Nephron (organoid): ENCODE data around the gene OR6Y1.

Experiments used
- H3K27ac Mint-ChIP-seq, 3 experiments: 2 replicates each; pipeline ENCODE4 v1.8.0; 2020; ENCODE audit warnings: mixed read lengths in 3 of 3, mild to moderate bottlenecking in 2 of 3, moderate library complexity in 1 of 3
- H3K27me3 Mint-ChIP-seq: 2 replicates; pipeline ENCODE4 v1.8.0; 2021; ENCODE audit warnings: low read depth, mild to moderate bottlenecking, moderate library complexity, mixed read lengths
- H3K36me3 Mint-ChIP-seq: 2 replicates; pipeline ENCODE4 v1.8.0; 2020; ENCODE audit warnings: low read depth, mixed read lengths
- H3K4me1 Mint-ChIP-seq: 2 replicates; pipeline ENCODE4 v1.8.0; 2020; ENCODE audit warnings: mixed read lengths
- H3K4me3 Mint-ChIP-seq, 3 experiments: 2 replicates each; pipeline ENCODE4 v1.8.0; 2020; ENCODE audit warnings: mild to moderate bottlenecking in 3 of 3, mixed read lengths in 3 of 3, moderate library complexity in 2 of 3
- H3K9me3 Mint-ChIP-seq: 2 replicates; pipeline ENCODE4 v1.8.0; 2020; ENCODE audit warnings: mixed read lengths
- CTCF ChIP-seq, 3 experiments: fragments of 200-600 bp; sonication (generic); IDR thresholded peaks; one replicate each; pipeline ENCODE4 v1.5.0; 2021; ENCODE audit warnings: antibody characterized with exemption in 3 of 3; ENCODE audit not compliant: unreplicated experiment in 3 of 3

OR6Y1 gene

DNA sequence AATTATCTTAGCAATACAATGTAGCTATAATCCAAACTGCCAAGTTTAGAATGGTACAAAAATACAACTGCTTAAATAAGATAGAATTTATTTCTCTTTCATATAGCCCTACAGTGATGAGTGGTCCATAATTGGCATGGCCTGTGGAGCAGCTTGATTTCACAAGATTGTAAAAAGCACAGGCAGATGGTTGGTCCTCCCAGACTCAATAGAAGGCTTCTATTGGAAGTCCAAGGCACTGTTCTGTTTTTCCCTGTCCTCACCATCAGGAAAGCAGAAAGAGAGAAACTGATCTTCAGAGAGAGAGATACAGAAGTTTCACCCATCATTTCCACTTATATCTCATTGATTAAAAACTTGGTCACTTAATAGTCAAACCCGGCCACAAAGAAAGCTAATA is 18.0 kb upstream of the OR6Y1 start:
- Mint-ChIP-seq H3K36me3 (no peaks in the 10 kb centered on the region), H3K9me3 (no peaks in the 10 kb centered on the region)

DNA sequence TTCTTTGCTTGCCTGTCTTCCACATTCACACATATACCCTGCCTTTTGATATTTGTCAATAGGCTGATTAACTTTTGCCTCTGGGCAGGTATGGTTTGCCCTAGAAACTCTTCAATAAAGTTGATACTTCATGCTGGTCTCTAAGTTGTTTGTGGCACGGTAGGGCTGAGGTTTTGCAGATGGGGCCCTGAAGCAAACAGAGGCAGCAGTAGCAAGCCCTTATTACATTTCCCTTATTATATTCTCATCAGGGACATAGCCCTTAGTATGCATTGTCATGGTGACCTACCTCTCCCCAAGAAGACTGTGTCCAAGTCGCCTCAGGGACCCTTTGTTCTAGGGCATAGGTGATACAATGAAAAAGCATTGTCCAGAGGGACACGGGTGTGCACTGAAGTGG is 16.3 kb upstream of the OR6Y1 start, which contains the start of gene OR6P1:
TSS of gene OR6P1 (minus strand) at position 101 of the 400 bp plus-strand sequence. CDS start 6,976 bp downstream, outside the sequence.
- no peak for TF ChIP-seq CTCF (IDR thresholded peaks at IDR 0.05; ENCODE audit: unreplicated experiment in 3 of 3)
- Mint-ChIP-seq H3K4me3 (no peak within 1 kb of the TSS), H3K36me3 (no peaks in the 10 kb centered on the region), H3K9me3 (no peaks in the 10 kb centered on the region), H3K4me1 (no peaks in the 10 kb centered on the region), H3K27ac (no peak within 1 kb of the TSS), H3K27me3 (no peaks in the 10 kb centered on the region)

More for the DNA sequence above, 18.0 kb upstream of the OR6Y1 start:
- Mint-ChIP-seq H3K4me1 (no peaks in the 10 kb centered on the region), H3K4me3 (no peak overlapping the region), H3K27ac (no peak overlapping the region), H3K27me3 (no peaks in the 10 kb centered on the region)
- no peak for TF ChIP-seq CTCF (IDR thresholded peaks at IDR 0.05; ENCODE audit: unreplicated experiment in 3 of 3)

DNA sequence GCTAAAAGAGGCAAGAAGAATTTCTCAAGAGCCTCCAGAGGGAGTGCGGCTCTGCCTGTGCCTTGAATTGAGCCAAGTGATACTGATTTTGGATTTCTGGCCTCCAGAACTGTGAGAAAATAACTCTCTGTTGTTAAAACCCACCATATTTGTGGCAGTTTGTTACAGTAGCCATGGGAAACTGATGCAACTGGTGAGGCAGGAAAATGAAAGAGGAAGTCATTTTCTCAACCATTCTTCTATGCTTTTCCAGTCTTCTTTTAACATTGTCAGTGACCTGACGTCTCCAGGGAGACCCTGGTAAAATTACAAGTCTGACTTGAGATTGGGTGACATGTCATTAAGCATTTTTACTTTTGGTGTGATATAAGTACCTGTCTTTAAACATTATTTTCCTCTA is 10.4 kb upstream of the OR6Y1 start:
- Mint-ChIP-seq H3K27me3 (no peaks in the 10 kb centered on the region), H3K4me1 (no peaks in the 10 kb centered on the region), H3K36me3 (no peaks in the 10 kb centered on the region), H3K9me3 (no peaks in the 10 kb centered on the region), H3K27ac (no peak overlapping the region), H3K4me3 (no peak overlapping the region)
- TF ChIP-seq CTCF (IDR thresholded peaks at IDR 0.05; ENCODE audit: unreplicated experiment in 3 of 3) = no peak

DNA sequence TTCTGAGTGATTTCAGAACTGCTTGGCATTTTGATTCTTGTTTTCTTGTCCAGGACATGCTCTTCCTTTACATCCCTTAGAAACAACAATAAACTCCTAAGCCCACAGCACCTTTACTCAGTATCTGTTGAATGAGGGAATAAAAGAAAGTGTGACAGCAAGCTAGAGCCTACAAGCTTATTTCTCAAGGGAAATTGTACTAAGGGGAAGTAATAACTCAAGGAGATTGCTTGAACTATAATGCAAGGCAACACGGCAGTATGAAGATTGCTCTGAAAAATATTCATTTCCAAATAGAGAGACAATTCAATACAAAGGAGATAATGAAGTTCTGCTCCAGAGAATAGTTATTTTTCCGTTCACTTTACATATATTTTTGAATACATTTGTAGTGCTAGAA is 9.6 kb upstream of the OR6Y1 start:
- no peaks in the 10 kb centered on the region for H3K27me3 Mint-ChIP-seq

GRCh38 chr1:158559696-158560095 is 5.5 kb upstream of the OR6Y1 start:
- Mint-ChIP-seq H3K9me3 (no peaks in the 10 kb centered on the region), H3K4me3 (no peak overlapping the region), H3K4me1 (no peaks in the 10 kb centered on the region), H3K36me3 (no peaks in the 10 kb centered on the region), H3K27ac (no peak overlapping the region), H3K27me3 (no peaks in the 10 kb centered on the region)
- TF ChIP-seq CTCF (IDR thresholded peaks at IDR 0.05; ENCODE audit: unreplicated experiment in 3 of 3) = no peak

More for the DNA sequence above, 9.6 kb upstream of the OR6Y1 start:
- no peak for TF ChIP-seq CTCF (IDR thresholded peaks at IDR 0.05; ENCODE audit: unreplicated experiment in 3 of 3)
- H3K4me1 Mint-ChIP-seq = no peaks in the 10 kb centered on the region
- no peak overlapping the region for H3K27ac Mint-ChIP-seq
- no peaks in the 10 kb centered on the region for H3K36me3 Mint-ChIP-seq
- H3K9me3 Mint-ChIP-seq = no peaks in the 10 kb centered on the region
- H3K4me3 Mint-ChIP-seq = no peak overlapping the region

DNA sequence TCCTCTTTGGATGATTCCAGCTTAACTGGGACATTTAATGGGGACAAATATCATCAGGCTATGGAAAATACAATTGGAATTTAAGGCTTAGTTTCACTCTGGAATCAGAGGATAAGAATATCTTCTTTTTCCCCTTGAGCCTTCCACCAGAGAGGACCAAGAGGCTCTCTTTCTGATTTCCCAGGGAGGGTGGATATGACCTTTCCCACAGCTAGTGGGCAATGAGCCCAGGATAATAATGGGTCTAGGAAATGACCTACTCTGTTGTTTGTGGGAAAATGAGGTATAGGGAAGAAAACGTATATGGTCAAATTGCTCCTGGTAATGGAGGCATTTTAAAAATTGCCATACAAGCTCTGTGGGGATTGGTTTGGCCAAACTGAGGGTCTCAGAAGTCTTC is 1.9 kb downstream of the OR6Y1 start:
- H3K36me3 Mint-ChIP-seq = no peaks in the 10 kb centered on the region
- no peak for TF ChIP-seq CTCF (IDR thresholded peaks at IDR 0.05; ENCODE audit: unreplicated experiment in 3 of 3)

More for the DNA sequence above, 1.9 kb downstream of the OR6Y1 start:
- Mint-ChIP-seq H3K4me3 (no peak overlapping the region), H3K4me1 (peaks cover 7% of the 10 kb centered on the region), H3K9me3 (no peaks in the 10 kb centered on the region), H3K27me3 (no peaks in the 10 kb centered on the region), H3K27ac (no peak overlapping the region)
